ENCODE data around the gene AHSG.

DNA sequence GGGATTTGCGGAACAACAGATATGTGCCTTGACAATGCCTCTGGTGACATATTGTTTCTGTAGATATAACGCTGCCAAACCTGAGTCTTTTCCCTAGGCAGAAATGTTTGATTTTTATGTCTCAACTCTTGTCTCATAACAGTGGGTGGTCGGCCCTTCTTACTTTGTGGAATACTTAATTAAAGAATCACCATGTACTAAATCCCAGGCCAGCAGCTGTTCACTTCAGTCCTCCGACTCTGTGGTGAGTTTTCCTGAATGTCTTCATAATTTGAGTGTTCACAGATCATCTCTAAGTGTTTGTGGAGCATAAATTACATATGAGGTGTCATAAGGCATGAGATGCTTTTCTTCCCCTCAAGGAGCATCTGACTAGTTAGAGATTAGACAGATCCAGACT, 33.2 kb downstream of the AHSG start:
- TF ChIP-seq, protein P1, sequence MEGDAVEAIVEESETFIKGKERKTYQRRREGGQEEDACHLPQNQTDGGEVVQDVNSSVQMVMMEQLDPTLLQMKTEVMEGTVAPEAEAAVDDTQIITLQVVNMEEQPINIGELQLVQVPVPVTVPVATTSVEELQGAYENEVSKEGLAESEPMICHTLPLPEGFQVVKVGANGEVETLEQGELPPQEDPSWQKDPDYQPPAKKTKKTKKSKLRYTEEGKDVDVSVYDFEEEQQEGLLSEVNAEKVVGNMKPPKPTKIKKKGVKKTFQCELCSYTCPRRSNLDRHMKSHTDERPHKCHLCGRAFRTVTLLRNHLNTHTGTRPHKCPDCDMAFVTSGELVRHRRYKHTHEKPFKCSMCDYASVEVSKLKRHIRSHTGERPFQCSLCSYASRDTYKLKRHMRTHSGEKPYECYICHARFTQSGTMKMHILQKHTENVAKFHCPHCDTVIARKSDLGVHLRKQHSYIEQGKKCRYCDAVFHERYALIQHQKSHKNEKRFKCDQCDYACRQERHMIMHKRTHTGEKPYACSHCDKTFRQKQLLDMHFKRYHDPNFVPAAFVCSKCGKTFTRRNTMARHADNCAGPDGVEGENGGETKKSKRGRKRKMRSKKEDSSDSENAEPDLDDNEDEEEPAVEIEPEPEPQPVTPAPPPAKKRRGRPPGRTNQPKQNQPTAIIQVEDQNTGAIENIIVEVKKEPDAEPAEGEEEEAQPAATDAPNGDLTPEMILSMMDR (IDR thresholded peaks at IDR 0.05; ENCODE audit: low read depth, low read length), result no peak
- TF ChIP-seq, protein P2, sequence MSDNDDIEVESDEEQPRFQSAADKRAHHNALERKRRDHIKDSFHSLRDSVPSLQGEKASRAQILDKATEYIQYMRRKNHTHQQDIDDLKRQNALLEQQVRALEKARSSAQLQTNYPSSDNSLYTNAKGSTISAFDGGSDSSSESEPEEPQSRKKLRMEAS (IDR thresholded peaks at IDR 0.05; ENCODE audit: low read depth, low read length), result no peak
- TF ChIP-seq POLR2A (IDR thresholded peaks at IDR 0.05; ENCODE audit: extremely low read depth, insufficient read length), result no peak
- no peak for TF ChIP-seq MYC (IDR thresholded peaks at IDR 0.05; ENCODE audit: low read depth, low read length)

Measured in NB4 (cell line).